Mucosa of rectum (tissue), 2 donors: ENCODE results near the gene YLPM1.

Experiments used
- H3K27ac ChIP-seq, 2 donors: one replicate each; pipeline ENCODE4 v1.7.0; 2013; ENCODE audit warnings: inconsistent platforms in 2 of 2, low read depth in 2 of 2, low read length in 2 of 2
- H3K27me3 ChIP-seq, 2 donors: one replicate each; pipeline ENCODE4 v1.7.0; 2013; ENCODE audit warnings: low read length in 2 of 2; ENCODE audit not compliant: control insufficient read depth in 2 of 2, insufficient read depth in 2 of 2
- H3K36me3 ChIP-seq, 2 donors: one replicate each; pipeline ENCODE4 v1.7.0; 2013; ENCODE audit warnings: low read length in 2 of 2; ENCODE audit not compliant: control insufficient read depth in 2 of 2, insufficient read depth in 2 of 2
- H3K4me1 ChIP-seq, 2 donors: one replicate each; pipeline ENCODE4 v1.7.0; 2013; ENCODE audit warnings: low read length in 2 of 2, mild to moderate bottlenecking in 1 of 2; ENCODE audit not compliant: control insufficient read depth in 2 of 2, insufficient read depth in 2 of 2
- H3K4me3 ChIP-seq, 2 donors: one replicate each; pipeline ENCODE4 v1.7.0; 2013; ENCODE audit warnings: low read length in 2 of 2
- H3K9ac ChIP-seq, 2 donors: one replicate each; pipeline ENCODE4 v1.7.0; 2013; ENCODE audit warnings: low read length in 2 of 2, low read depth in 1 of 2, mild to moderate bottlenecking in 1 of 2
- H3K9me3 ChIP-seq, 2 donors: one replicate each; pipeline ENCODE4 v1.7.0; 2013; ENCODE audit warnings: low read length in 2 of 2; ENCODE audit not compliant: control insufficient read depth in 2 of 2
- donor health status: healthy.
- donor health status: Normal muscosa, but diverticular disease.

Gene YLPM1

DNA sequence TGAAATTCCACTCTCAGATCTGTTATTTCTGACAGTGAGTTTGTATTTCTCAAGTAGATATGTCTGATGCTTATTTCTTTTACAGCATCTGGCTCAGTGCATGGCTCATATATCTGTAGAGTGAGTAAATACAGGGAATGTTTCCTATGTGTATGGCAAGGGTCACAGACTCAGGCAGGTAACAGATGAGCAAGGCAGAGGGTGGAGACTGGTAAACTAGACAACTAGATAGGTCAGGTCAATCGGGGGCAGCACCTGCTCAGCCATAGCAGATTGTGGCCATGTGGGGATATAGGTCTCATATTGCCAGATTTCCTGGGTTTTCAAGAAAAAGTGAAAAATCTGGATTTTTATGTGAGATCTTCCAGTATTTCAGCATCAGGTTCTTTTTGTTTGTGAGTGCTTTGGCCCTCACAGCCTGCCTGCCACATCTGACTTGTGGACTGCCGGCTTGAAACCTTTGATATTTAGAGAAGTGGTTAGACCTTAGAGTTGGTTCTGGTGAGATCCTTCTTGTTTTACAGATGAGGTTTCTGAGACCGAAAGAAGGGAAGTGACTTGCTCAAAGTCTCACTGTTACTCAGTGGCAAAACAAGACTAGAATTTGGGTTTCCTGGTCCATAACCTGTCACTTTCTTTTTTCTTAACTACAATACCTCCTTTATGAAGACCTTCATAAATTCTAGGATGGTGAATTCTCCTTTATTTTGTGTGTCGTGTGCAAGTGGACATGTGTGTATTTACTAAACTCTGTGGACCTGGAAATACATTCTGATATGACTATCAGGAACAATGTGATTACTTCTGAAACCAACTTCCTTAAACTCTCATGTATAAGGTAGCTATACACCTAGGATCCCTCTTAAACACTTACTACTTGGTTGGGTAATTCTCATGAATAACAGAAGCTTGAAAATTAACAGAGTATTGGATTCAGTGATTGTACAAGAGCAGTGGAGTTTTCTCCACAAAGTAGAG, 78.4 kb downstream of the YLPM1 start:
- peak overlapping the region; percentile 3 to 54 for H3K27ac ChIP-seq

DNA sequence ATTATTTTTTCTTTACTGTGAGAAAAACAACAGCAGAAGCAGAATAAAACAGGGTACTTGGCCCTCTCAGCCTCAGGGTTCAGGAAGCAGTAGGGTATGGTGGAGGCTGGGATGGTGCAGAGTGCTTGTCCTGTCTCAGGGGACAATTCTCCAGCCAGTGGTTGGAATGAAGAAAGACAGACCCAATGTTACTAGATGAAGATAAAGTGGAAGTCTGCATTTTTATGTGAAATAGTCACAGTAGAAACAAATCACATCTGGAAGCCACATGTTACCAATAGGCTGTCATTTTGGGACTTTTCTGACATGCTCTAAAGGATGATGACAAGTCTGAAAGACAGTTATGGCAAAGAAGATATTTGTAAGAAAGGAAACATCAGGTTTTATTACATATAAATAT, 80.5 kb downstream of the YLPM1 start:
- Histone ChIP-seq H3K4me1 (no peaks in the 10 kb centered on the region), H3K27ac (no peak overlapping the region), H3K9ac (no peak overlapping the region), H3K36me3 (peaks cover 0 to 2% of the 10 kb centered on the region in 2 donors), H3K4me3 (no peak overlapping the region), H3K9me3 (no peaks in the 10 kb centered on the region), H3K27me3 (no peaks in the 10 kb centered on the region)

More for the DNA sequence above, 78.4 kb downstream of the YLPM1 start:
- Histone ChIP-seq H3K4me3 (no peak overlapping the region), H3K4me1 (peaks cover 0 to 3% of the 10 kb centered on the region in 2 donors), H3K9me3 (no peaks in the 10 kb centered on the region), H3K9ac (no peak overlapping the region), H3K36me3 (peaks cover 3 to 5% of the 10 kb centered on the region in 2 donors), H3K27me3 (no peaks in the 10 kb centered on the region)

DNA sequence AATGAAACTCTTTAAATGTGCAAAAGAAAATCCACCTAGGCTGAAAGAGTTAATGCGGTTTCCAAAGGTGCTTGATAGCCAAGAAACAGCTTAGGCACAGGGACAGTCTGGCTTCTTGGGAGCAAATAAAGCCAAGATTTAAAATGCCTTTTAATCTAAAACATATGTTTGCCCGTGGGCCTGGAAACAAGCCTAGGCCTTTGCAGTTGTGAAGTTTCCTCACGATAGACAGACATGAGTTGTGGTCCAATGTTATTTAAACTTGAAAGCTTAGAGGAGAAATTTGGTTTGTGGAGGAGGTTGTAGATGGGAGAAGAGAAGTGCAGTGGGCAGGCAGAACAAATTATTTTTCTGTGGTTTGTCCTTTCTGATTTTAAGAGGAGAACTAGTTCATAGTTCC, 83.1 kb downstream of the YLPM1 start:
- Histone ChIP-seq H3K9me3 (no peaks in the 10 kb centered on the region), H3K36me3 (peaks cover 0 to 2% of the 10 kb centered on the region in 2 donors), H3K4me3 (no peak overlapping the region), H3K27me3 (no peaks in the 10 kb centered on the region), H3K27ac (no peak overlapping the region), H3K9ac (no peak overlapping the region), H3K4me1 (no peaks in the 10 kb centered on the region)

DNA sequence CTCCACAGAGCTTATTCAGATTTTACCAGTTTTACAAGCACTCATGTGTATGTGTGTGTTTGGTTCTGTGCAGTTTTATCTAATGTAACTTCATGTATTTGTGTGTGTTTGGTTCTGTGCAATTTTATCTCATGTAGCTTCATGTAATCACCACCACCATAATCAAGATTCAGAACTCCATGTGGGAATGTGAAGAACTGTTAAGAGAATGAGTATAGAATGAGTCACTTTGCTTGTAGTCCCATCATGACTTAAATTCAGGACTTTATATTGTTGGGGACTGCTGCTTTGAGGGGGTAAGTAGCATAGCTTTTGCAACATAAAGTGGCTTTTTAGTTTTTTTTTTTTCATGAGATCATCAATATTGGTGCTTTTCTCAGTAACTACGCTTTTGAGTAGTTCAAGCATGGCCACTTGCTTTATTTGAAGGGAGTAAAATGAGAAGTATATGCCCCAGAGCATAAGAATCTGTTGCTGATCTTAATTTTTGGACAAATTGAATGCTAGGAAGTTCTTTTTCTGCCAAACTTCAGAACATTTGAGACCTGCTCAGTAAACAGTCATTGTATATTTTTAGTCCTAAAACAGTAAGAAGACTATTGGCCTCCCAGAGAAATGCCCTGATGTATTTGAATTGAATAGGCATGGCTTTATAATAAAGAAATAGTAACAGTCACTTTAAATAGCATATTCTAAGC, 84.0 kb downstream of the YLPM1 start:
- no peak overlapping the region for H3K27ac ChIP-seq
- H3K4me3 ChIP-seq, result no peak overlapping the region
- H3K9ac ChIP-seq, result no peak overlapping the region
- H3K27me3 ChIP-seq, result no peaks in the 10 kb centered on the region
- H3K4me1 ChIP-seq, result no peaks in the 10 kb centered on the region
- no peaks in the 10 kb centered on the region for H3K36me3 ChIP-seq
- no peaks in the 10 kb centered on the region for H3K9me3 ChIP-seq

DNA sequence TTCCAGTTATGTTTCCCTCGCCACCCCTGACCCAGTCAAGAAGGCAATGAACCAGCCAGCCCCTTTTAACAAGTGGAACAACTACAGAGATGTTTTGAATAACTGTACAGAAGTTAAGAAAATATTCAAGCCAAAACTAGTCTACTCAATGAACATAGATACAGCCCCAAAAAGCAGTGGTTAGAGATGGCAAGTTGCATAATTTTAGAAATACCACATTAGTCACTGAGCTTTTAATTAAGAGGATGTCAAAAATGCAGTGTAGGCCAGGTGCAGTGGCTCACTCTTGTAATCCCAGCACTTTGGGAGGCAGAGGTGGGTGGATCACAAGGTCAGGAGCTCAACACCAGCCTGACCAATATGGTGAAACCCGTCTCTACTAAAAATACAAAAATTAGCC, 85.7 kb downstream of the YLPM1 start:
- H3K27me3 ChIP-seq, result no peaks in the 10 kb centered on the region
- no peaks in the 10 kb centered on the region for H3K4me1 ChIP-seq
- no peaks in the 10 kb centered on the region for H3K36me3 ChIP-seq
- no peak overlapping the region for H3K27ac ChIP-seq
- no peak overlapping the region for H3K9ac ChIP-seq
- no peak overlapping the region for H3K4me3 ChIP-seq
- no peaks in the 10 kb centered on the region for H3K9me3 ChIP-seq

DNA sequence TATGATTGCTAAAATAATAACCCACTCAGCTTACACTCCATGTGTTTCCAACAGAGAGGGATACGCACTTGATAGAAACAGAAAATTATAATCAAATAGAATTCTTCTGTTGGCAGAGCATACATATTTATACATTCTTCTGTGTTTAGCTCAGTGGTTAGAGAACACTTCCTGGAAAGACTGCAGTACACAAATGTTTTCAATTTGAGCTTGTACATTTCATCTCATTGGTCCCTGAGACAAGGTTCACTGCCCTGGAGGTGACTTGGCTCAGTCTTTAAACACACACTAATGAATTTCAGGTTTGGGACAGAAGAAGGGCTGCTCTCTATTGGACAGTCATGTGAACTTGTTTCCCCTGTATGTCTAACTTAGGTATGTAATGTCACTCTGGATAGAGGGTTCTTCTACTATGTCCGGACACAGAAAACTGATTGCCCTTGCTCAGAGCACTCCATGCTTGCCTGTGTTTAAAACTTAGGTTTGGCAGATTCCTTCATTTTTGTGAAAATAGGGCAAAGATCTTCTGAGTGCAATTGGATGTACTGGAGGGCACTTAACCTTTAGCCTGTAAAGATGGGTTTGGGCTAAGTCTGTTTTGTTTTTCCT, 89.9 kb downstream of the YLPM1 start:
- Histone ChIP-seq H3K27me3 (no peaks in the 10 kb centered on the region), H3K4me3 (no peak overlapping the region), H3K9ac (no peak overlapping the region), H3K4me1 (peaks cover 0 to 5% of the 10 kb centered on the region in 2 donors), H3K27ac (peak overlapping the region in 1 of 2 donors; percentile 32), H3K36me3 (no peaks in the 10 kb centered on the region), H3K9me3 (no peaks in the 10 kb centered on the region)

DNA sequence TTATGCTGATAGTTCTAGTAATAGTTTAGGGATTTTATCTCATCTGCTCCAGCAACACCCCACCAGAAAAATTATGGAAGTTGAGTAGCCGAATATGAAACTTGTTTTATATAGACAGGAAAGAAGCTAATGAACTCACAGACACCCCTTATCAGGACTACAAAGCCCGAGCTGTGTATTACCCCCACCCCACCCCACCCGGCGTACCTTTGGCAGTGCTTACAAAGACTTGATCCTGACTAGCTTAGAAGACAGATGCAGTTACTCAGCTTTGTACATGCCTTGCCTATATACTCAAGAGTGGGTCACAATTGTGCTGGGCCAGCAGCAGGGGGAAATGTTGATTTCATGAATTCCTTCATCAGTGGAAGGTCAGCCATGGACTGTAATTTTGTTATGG, 90.5 kb downstream of the YLPM1 start:
- H3K27me3 ChIP-seq, result no peaks in the 10 kb centered on the region
- H3K27ac ChIP-seq, result peak overlapping the region in 1 of 2 donors; percentile 32
- no peak overlapping the region for H3K9ac ChIP-seq

DNA sequence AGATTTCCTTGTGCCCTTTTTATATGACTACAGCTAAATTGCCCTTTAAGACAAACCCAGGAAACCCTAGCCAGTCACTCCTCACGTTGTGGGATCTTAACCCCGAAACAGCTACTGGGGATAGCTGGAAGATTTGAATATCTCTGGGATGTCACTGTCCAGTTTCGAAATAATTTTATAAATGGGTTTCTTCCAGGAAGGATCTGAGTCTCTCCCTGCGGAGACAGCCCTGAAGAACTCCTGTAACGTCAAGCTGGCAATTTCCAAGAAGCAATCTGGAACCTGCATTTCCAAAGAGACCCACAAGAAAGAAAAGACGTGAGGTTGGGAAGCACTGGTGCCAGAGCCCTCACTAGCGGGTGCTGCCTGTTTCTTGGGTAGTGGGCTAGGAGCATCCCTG, 91.9 kb downstream of the YLPM1 start:
- H3K4me3 ChIP-seq, result no peak overlapping the region
- no peaks in the 10 kb centered on the region for H3K27me3 ChIP-seq
- H3K4me1 ChIP-seq, result peaks cover 0 to 5% of the 10 kb centered on the region in 2 donors
- no peaks in the 10 kb centered on the region for H3K9me3 ChIP-seq
- no peak overlapping the region for H3K9ac ChIP-seq
- no peaks in the 10 kb centered on the region for H3K36me3 ChIP-seq
- H3K27ac ChIP-seq, result no peak overlapping the region

More for the DNA sequence above, 90.5 kb downstream of the YLPM1 start:
- Histone ChIP-seq H3K9me3 (no peaks in the 10 kb centered on the region), H3K4me3 (no peak overlapping the region), H3K4me1 (peaks cover 0 to 5% of the 10 kb centered on the region in 2 donors), H3K36me3 (no peaks in the 10 kb centered on the region)

DNA sequence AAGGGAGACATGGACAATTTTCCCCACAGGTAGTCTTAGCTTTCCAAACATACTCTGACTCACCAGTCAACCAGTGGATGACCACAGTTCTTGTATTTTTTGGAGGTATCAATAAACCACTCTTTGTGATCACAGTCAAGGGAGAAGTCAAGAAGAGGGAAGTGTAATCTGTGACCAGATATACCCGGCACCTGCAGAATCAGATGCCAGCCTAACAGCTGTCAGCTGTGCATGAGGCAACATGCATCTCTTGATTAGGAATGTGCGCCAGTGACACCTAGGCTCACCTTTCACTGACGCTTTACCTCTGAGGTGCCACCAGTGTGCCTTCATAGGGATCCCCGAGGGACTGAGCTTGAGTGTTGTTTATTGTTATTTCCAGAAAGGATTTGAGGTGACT, 92.8 kb downstream of the YLPM1 start:
- Histone ChIP-seq H3K27ac (no peak overlapping the region), H3K4me3 (no peak overlapping the region), H3K36me3 (no peaks in the 10 kb centered on the region), H3K9ac (no peak overlapping the region), H3K4me1 (peaks cover 0 to 5% of the 10 kb centered on the region in 2 donors), H3K9me3 (no peaks in the 10 kb centered on the region), H3K27me3 (no peaks in the 10 kb centered on the region)

DNA sequence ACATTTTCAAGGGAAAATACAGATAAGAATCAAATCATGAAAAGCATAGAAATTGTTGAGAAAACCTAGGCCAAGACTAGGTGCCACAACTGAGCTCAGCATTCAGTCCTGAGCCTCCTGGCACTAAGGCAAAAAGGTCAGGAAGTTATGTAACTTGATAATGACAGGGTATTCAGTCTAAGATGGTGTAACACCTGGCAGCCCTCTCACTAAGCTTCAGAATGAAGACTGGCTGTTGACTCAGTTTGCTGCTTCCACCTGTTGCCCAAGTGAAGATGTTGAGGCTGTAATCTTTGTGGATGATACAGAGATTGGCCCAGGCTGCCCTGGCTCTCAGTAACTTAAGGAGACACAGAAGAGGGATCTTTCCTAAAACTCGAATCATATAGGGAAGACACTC, 93.2 kb downstream of the YLPM1 start:
- H3K9ac ChIP-seq, result no peak overlapping the region
- no peak overlapping the region for H3K4me3 ChIP-seq
- H3K36me3 ChIP-seq, result no peaks in the 10 kb centered on the region
- no peaks in the 10 kb centered on the region for H3K9me3 ChIP-seq
- H3K4me1 ChIP-seq, result peaks cover 0 to 5% of the 10 kb centered on the region in 2 donors
- H3K27me3 ChIP-seq, result no peaks in the 10 kb centered on the region
- H3K27ac ChIP-seq, result no peak overlapping the region
